B cell (primary cell): ENCODE results near the gene PRLHR. TPM values are rescaled to one million over a fixed set of nuclear protein-coding genes. Genes with fewer than 3 reads are reported as not detected.

Source experiments
- ATAC-seq: fragments of 200-7000 bp; cut with Tn5 transposase; one replicate; pipeline ENCODE4 v1.10.0; 2021; ENCODE audit warnings: low read depth, mild to moderate bottlenecking, moderate number of reproducible peaks, moderate library complexity
- CTCF ChIA-PET: fragments of 350-600 bp; sonication (Branson Sonifier 250); formaldehyde crosslinking; loops from one replicate; lab custom pipeline; 2021; ENCODE audit warnings: antibody characterized with exemption, inconsistent platforms; lab: Charles Lee
- POLR2A ChIA-PET: fragments of 350-600 bp; sonication (Branson Sonifier 250); formaldehyde crosslinking; loops from one replicate; lab custom pipeline; 2021; ENCODE audit warnings: antibody characterized with exemption; lab: Charles Lee
- DNase-seq: peaks from one replicate; pipeline ENCODE4 v3.0.0; 2013
- H2AFZ ChIP-seq: 2 replicates; pipeline ENCODE4 v1.6.1; 2012; ENCODE audit warnings: mild to moderate bottlenecking, low read depth, low read length; ENCODE audit not compliant: insufficient read depth, poor library complexity, severe bottlenecking
- H3K27ac ChIP-seq, 2 donors: 1 replicate in 1 of 2; 2 replicates in 1 of 2; pipeline ENCODE4 v1.5.1; 2012 to 2013; ENCODE audit warnings: low read length in 2 of 2, mild to moderate bottlenecking in 2 of 2, moderate library complexity in 1 of 2
- H3K27me3 ChIP-seq, 4 experiments: fragments of 200-600 bp in 1 of 4; sonication (generic) in 1 of 4; replicated peaks in 1 of 4; 1 replicate in 2 of 4; 2 replicates in 2 of 4; pipeline versions ENCODE4 v1.6.1 to v1.7.0; 2013 to 2016; ENCODE audit warnings: low read length in 3 of 4, mild to moderate bottlenecking in 2 of 4, mixed read lengths in 1 of 4, moderate library complexity in 1 of 4; ENCODE audit not compliant: insufficient read depth in 4 of 4, control insufficient read depth in 3 of 4; ENCODE audit errors: control extremely low read depth in 1 of 4
- H3K36me3 ChIP-seq, 2 experiments: replicated peaks in 1 of 2; 1 replicate in 1 of 2; 2 replicates in 1 of 2; pipeline versions ENCODE4 v1.6.1 to v1.7.1; 2013; ENCODE audit warnings: low read length in 1 of 2; ENCODE audit not compliant: insufficient read depth in 2 of 2, control insufficient read depth in 1 of 2; ENCODE audit errors: control extremely low read depth in 1 of 2, extremely low read depth in 1 of 2
- H3K4me1 ChIP-seq, 2 donors: fragments of 200-600 bp in 1 of 2; sonication (generic) in 1 of 2; 1 replicate in 1 of 2; 2 replicates in 1 of 2; pipeline versions ENCODE4 v1.5.1 to v1.6.1; 2013 to 2017; ENCODE audit warnings: low read length in 2 of 2; ENCODE audit not compliant: control insufficient read depth in 2 of 2, insufficient read depth in 2 of 2
- H3K4me2 ChIP-seq: replicated peaks from 2 replicates; pipeline ENCODE3; 2012; ENCODE audit warnings: mild to moderate bottlenecking, low read depth, low read length; ENCODE audit not compliant: poor library complexity, severe bottlenecking
- H3K4me3 ChIP-seq, 5 experiments: fragments of 200-600 bp in 1 of 5; sonication (generic) in 1 of 5; 1 replicate in 3 of 5; 2 replicates in 2 of 5; pipeline versions ENCODE4 v1.5.1 to v1.7.0; 2011 to 2016; ENCODE audit warnings: low read length in 4 of 5, mild to moderate bottlenecking in 4 of 5, low read depth in 2 of 5, control low read depth in 1 of 5, moderate library complexity in 1 of 5; ENCODE audit not compliant: insufficient read depth in 1 of 5; ENCODE audit errors: control extremely low read depth in 1 of 5, extremely low read depth in 1 of 5
- H3K79me2 ChIP-seq: fragments of 200-600 bp; sonication (generic); one replicate; pipeline ENCODE4 v1.6.0; 2016; ENCODE audit warnings: low read length; ENCODE audit not compliant: control insufficient read depth, insufficient read depth
- H3K9ac ChIP-seq: fragments of 200-600 bp; sonication (generic); 2 replicates; pipeline ENCODE4 v1.6.1; 2017; ENCODE audit warnings: mild to moderate bottlenecking, low read length, moderate library complexity
- H3K9me3 ChIP-seq, 3 donors: one replicate each; pipeline versions ENCODE4 v1.6.1 to v1.7.1; 2013; ENCODE audit warnings: low read length in 2 of 3; ENCODE audit not compliant: control insufficient read depth in 2 of 3, insufficient read depth in 1 of 3; ENCODE audit errors: control extremely low read depth in 1 of 3
- H4K20me1 ChIP-seq: 2 replicates; pipeline ENCODE4 v1.6.0; 2012; ENCODE audit warnings: mild to moderate bottlenecking, low read length; ENCODE audit not compliant: insufficient read depth, control insufficient read depth, poor library complexity, severe bottlenecking
- H3K27ac Mint-ChIP-seq: one replicate; pipeline ENCODE4 v1.8.0; 2021; ENCODE audit warnings: mixed read lengths
- H3K27me3 Mint-ChIP-seq: one replicate; pipeline ENCODE4 v1.8.0; 2021; ENCODE audit warnings: mixed read lengths
- H3K4me1 Mint-ChIP-seq: one replicate; pipeline ENCODE4 v1.8.0; 2021; ENCODE audit warnings: mixed read lengths
- H3K4me3 Mint-ChIP-seq: one replicate; pipeline ENCODE4 v1.8.0; 2021; ENCODE audit warnings: mixed read lengths
- H3K9me3 Mint-ChIP-seq: one replicate; pipeline ENCODE4 v1.8.0; 2022; ENCODE audit warnings: mixed read lengths; ENCODE audit not compliant: insufficient read depth
- CTCF ChIP-seq: fragments of 200-600 bp; IDR thresholded peaks from one replicate; pipeline ENCODE4 v1.8.0; 2022; ENCODE audit warnings: antibody characterized with exemption, mild to moderate bottlenecking
- EZH2 ChIP-seq: IDR thresholded peaks from 2 replicates; pipeline ENCODE4 v1.6.1; 2012; ENCODE audit warnings: borderline replicate concordance, low read depth, mild to moderate bottlenecking, moderate library complexity, low read length; ENCODE audit not compliant: insufficient read depth, poor library complexity, severe bottlenecking
- WGBS: methylation state at CpG from one replicate; pipeline ENCODE4 v1.1.5; 2013; ENCODE audit warnings: missing lambda C conversion rate; ENCODE audit not compliant: insufficient coverage; 5-methylcytosine and 5-hydroxymethylcytosine counted together
- intact Hi-C: fragments of 100-400 bp; cut with micrococcal nuclease; formaldehyde crosslinking; loops from one replicate; pipeline ENCODE4 v1.10.0; 2022
- polyA plus RNA-seq: library from polyadenylated mRNA; depleted of rRNA; stranded (reverse); fragments of >200 nt; gene quantifications from 2 replicates; pipeline ENCODE4 v1.2.3, GENCODE V29; 2012
- total RNA-seq, 2 donors: library from RNA; stranded (reverse); fragments of 120-200 nt in 1 of 2; gene quantifications; 1 replicate in 1 of 2; 2 replicates in 1 of 2; pipeline versions ENCODE4 v1.2.3 to v1.2.4, GENCODE V29; 2013 to 2022

The PRLHR gene
- total and polyA plus RNA-seq, 2 donors (not counting 1 experiment from before 2014, with no cell fraction given) = not detected

DNA sequence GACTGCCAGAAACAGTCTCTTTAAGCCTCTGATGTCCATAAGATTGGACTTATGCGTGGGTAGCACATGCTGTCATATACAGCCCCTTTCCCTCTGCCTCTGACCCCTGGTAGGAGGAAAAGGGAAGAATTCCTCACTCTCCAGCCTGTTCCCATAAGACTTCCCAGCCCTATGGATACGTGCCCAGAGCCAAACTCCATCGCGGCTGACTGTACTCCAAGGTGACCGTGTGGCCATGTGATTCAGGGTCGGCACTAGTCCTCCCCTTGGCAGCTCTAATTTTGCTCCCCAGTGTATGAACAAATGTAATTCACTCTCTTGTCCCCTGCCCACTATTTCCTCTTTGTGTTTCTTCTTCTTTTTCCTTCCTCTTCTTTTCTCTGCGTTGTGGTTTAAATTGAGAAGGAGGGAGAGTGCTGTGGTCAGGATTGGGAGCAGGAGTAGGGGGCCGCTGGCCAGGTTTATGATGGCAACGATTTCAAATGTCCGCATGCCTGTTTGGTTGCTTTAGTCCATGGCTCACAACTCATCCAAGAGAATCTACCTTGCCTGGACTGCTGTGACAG lies 43.8 kb downstream of the PRLHR start:
- H3K36me3 ChIP-seq = no peaks in the 10 kb centered on the region
- no peaks in the 10 kb centered on the region for H3K9me3 Mint-ChIP-seq
- H3K4me2 ChIP-seq = no peak overlapping the region
- H3K27ac Mint-ChIP-seq = no peak overlapping the region
- 45% methylated on average over 8 of the region's 10 CpGs for WGBS
- H4K20me1 ChIP-seq = no peaks in the 10 kb centered on the region
- no peak overlapping the region for H3K4me3 Mint-ChIP-seq
- no peak for TF ChIP-seq EZH2
- TF ChIP-seq CTCF = no peak
- ATAC-seq (no peak), DNase-seq (no peak)
- H3K27me3 ChIP-seq = peaks cover 0 to 7% (median 0%) of the 10 kb centered on the region in 4 experiments
- POLR2A ChIA-PET = no interaction called here
- no peak overlapping the region for H2AFZ ChIP-seq
- H3K4me1 Mint-ChIP-seq = no peaks in the 10 kb centered on the region
- H3K4me3 ChIP-seq = no peak overlapping the region
- H3K27ac ChIP-seq = no peak overlapping the region
- no peaks in the 10 kb centered on the region for H3K4me1 ChIP-seq
- intact Hi-C loops = no loop called here
- CTCF ChIA-PET = interaction anchor here (1.1 to 1.5 kb wide), 2 partner anchors 8 to 17 kb away, joined by 3 read pairs; no protein-coding TSS in a partner anchor
- no peaks in the 10 kb centered on the region for H3K79me2 ChIP-seq
- no peak overlapping the region for H3K9ac ChIP-seq
- peaks cover 40% of the 10 kb centered on the region for H3K27me3 Mint-ChIP-seq
- H3K9me3 ChIP-seq = no peaks in the 10 kb centered on the region

- Mint-ChIP-seq H3K27me3 (peaks cover 60% of the 10 kb centered on the region), H3K4me3 (no peak overlapping the region), H3K4me1 (no peaks in the 10 kb centered on the region), H3K27ac (no peak overlapping the region), H3K9me3 (no peaks in the 10 kb centered on the region)
- 87% methylated on average over 3 of the region's 5 CpGs for whole genome bisulfite sequencing
- TF ChIP-seq CTCF (no peak), EZH2 (no peak)
- H3K4me2 ChIP-seq = no peak overlapping the region
- H2AFZ ChIP-seq = no peak overlapping the region
- no peak overlapping the region for H3K4me3 ChIP-seq
- no peaks in the 10 kb centered on the region for H3K36me3 ChIP-seq
- ATAC-seq (no peak), DNase-seq (no peak)
- H3K79me2 ChIP-seq = no peaks in the 10 kb centered on the region
- H3K9me3 ChIP-seq = no peaks in the 10 kb centered on the region
- intact Hi-C loops = no loop called here
- no peak overlapping the region for H3K9ac ChIP-seq
- H3K4me1 ChIP-seq = no peaks in the 10 kb centered on the region
- ChIA-PET CTCF (no interaction called here), POLR2A (no interaction called here)
- H3K27ac ChIP-seq = no peak overlapping the region
- H3K27me3 ChIP-seq = peaks cover 0 to 18% (median 3%) of the 10 kb centered on the region in 4 experiments
- H4K20me1 ChIP-seq = no peaks in the 10 kb centered on the region
Observed at GRCh38 chr10:118547282-118547681, 48.2 kb downstream of the PRLHR start.
